ENCODE results near the gene HSD17B1. TPM values are rescaled to one million over a fixed set of nuclear protein-coding genes. Genes with fewer than 3 reads are reported as not detected.
"Not testable (repeated sequence)": the region's sequence is repeated elsewhere in the genome, so short reads cannot be mapped to it uniquely, and the experiment has no call there.

Gene HSD17B1
- total RNA-seq, 1 donor from 2014 or later = 2.2 TPM

DNA sequence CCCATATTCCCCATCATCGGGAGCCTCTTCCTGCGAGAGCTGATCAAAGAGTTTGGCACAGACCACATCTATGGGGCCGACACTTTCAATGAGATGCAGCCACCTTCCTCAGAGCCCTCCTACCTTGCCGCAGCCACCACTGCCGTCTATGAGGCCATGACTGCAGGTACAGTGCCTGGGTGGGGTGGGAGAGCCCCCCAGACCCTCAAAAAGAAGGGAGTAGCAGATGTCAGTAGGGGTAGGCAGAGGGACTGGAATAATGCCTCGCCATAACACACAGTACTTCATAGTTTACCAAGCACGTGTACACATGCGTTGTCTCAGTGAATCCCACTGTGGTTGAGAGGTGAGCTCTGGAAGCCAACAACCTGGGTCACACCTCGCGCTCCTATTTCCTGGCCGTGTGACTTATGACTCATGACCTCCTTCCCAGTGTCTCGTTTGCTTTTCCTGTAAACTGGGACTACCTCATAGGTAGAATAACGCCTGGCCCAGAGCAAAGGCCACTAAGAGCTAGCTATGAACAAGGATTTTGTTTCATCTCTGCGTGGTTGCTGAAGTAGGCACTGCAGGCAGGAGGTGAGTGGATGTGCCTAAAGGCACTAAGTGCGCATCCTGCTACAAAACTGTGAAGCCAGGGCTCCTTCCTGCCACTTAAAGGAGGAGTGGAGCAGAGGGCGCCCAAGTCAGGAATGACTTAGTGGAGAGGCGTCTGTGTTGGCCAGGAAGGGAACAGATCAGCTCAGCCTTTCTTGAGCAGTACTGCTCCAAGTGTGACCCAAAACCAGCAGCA is 11.5 kb upstream of the HSD17B1 start:
- no peak for DNase-seq (ENCODE audit: extremely low spot score, unreplicated experiment)
- Mint-ChIP-seq H3K4me3 (no peak overlapping the region), H3K9me3 (no peaks in the 10 kb centered on the region), H3K36me3 (peaks cover 3% of the 10 kb centered on the region), H3K4me1 (ENCODE audit: unreplicated experiment) (peaks cover 5% of the 10 kb centered on the region), H3K27ac (no peak overlapping the region), H3K27me3 (no peaks in the 10 kb centered on the region)
- TF ChIP-seq, protein P1, sequence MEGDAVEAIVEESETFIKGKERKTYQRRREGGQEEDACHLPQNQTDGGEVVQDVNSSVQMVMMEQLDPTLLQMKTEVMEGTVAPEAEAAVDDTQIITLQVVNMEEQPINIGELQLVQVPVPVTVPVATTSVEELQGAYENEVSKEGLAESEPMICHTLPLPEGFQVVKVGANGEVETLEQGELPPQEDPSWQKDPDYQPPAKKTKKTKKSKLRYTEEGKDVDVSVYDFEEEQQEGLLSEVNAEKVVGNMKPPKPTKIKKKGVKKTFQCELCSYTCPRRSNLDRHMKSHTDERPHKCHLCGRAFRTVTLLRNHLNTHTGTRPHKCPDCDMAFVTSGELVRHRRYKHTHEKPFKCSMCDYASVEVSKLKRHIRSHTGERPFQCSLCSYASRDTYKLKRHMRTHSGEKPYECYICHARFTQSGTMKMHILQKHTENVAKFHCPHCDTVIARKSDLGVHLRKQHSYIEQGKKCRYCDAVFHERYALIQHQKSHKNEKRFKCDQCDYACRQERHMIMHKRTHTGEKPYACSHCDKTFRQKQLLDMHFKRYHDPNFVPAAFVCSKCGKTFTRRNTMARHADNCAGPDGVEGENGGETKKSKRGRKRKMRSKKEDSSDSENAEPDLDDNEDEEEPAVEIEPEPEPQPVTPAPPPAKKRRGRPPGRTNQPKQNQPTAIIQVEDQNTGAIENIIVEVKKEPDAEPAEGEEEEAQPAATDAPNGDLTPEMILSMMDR (conservative IDR thresholded peaks at IDR 0.05) = no peak

DNA sequence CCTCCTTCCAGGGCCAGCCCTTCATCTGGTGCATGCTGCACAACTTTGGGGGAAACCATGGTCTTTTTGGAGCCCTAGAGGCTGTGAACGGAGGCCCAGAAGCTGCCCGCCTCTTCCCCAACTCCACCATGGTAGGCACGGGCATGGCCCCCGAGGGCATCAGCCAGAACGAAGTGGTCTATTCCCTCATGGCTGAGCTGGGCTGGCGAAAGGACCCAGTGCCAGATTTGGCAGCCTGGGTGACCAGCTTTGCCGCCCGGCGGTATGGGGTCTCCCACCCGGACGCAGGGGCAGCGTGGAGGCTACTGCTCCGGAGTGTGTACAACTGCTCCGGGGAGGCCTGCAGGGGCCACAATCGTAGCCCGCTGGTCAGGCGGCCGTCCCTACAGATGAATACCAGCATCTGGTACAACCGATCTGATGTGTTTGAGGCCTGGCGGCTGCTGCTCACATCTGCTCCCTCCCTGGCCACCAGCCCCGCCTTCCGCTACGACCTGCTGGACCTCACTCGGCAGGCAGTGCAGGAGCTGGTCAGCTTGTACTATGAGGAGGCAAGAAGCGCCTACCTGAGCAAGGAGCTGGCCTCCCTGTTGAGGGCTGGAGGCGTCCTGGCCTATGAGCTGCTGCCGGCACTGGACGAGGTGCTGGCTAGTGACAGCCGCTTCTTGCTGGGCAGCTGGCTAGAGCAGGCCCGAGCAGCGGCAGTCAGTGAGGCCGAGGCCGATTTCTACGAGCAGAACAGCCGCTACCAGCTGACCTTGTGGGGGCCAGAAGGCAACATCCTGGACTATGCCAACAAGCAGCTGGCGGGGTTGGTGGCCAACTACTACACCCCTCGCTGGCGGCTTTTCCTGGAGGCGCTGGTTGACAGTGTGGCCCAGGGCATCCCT is 9.3 kb upstream of the HSD17B1 start:
- H3K4me1 Mint-ChIP-seq (ENCODE audit: unreplicated experiment) = no peaks in the 10 kb centered on the region
- H3K27ac Mint-ChIP-seq = no peak overlapping the region
- H3K36me3 Mint-ChIP-seq = no peaks in the 10 kb centered on the region
- no peaks in the 10 kb centered on the region for H3K27me3 Mint-ChIP-seq
- TF ChIP-seq, protein P1 (conservative IDR thresholded peaks at IDR 0.05) = no peak
- no peak overlapping the region for H3K4me3 Mint-ChIP-seq
- DNase-seq (ENCODE audit: extremely low spot score, unreplicated experiment) = no peak
- no peaks in the 10 kb centered on the region for H3K9me3 Mint-ChIP-seq

DNA sequence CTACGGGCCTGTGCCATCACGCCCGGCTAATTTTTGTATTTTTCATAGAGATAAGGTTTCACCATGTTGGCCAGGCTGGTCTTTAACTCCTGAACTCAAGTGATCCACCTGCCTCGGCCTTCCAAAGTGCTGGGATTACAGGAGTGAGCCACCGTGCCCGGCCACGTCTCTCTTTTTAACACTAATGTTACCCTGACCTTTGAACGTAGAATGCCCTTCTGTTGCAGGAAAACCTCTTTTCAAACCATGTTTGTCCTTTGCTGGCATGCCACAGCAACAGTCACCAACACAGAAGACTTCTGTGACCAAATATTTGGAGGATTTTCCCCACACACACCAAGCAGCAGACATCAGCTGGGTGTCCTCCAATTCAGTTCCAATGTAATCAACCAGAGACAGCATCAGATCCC is 7.8 kb upstream of the HSD17B1 start:
- Mint-ChIP-seq H3K27me3 (no peaks in the 10 kb centered on the region), H3K4me3 (no peak overlapping the region), H3K4me1 (ENCODE audit: unreplicated experiment) (no peaks in the 10 kb centered on the region), H3K9me3 (no peaks in the 10 kb centered on the region), H3K27ac (no peak overlapping the region), H3K36me3 (no peaks in the 10 kb centered on the region)
- no peak for DNase-seq (ENCODE audit: extremely low spot score, unreplicated experiment)
- TF ChIP-seq, protein P1 (conservative IDR thresholded peaks at IDR 0.05) = no peak

DNA sequence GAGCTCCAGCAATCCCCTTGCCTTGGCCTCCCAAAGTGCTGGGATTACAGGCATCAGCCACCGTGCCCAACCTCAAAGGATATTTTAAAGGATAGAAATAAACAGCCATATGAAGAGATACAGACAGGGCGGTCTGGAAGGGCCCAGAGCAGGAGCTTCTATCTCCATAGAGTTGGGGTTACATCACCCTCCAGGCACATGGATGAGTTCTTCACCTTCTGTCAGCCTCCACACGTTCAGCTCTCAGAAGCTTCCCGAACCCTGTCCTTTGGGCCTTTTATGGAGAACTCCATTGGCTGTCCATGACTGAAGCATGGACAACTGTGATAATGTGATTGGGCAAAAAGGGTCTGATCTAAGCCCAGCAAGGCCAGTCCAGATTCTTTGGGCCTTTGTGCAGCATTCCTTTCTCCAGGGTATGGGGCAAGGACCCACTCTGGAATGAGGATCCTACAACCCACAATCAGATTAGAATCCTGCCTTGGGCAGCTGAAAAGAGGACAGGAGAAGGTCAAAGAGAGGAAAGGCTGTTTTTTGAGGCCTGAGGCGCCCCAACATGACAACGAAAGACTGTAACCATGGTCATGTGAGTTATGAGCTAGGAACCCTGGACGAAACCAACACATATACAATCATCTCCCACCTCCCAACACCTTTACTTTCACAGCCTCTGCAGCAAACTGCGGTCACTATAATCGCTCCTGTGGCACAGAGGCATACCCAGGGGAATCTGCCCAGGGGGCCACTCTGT is 6.8 kb upstream of the HSD17B1 start:
- not testable (repeated sequence) for H3K27ac Mint-ChIP-seq; H3K4me1 Mint-ChIP-seq (ENCODE audit: unreplicated experiment); H3K36me3 Mint-ChIP-seq; H3K4me3 Mint-ChIP-seq; DNase-seq (ENCODE audit: extremely low spot score, unreplicated experiment); H3K9me3 Mint-ChIP-seq; H3K27me3 Mint-ChIP-seq

DNA sequence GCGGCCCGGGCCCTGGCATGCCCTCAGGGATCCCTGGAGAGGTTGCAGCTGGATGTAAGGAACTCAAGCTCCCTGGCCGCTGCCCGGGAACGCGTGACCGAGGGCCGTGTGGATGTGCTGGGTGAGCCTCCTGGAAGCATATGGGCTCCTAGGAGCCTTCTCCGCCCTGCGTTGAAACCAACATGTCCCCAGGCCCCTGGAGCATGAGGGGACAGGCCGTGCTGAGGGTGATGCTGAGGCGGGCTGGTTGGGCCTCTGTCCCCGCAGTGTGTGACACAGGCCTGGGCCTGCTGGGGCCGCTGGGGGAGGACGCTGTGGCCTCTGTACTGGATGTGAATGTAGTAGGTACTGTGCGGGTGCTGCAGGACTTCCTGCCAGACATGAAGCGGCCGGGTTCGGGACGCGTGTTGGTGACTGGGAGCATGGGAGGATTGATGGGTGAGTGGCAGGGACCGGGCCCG is 5.7 kb upstream of the HSD17B1 start:
- peaks cover 4% of the 10 kb centered on the region for H3K4me1 Mint-ChIP-seq (ENCODE audit: unreplicated experiment)
- no peaks in the 10 kb centered on the region for H3K27me3 Mint-ChIP-seq
- H3K9me3 Mint-ChIP-seq = no peaks in the 10 kb centered on the region
- no peaks in the 10 kb centered on the region for H3K36me3 Mint-ChIP-seq
- peak overlapping the region; percentile 36 for H3K4me3 Mint-ChIP-seq
- DNase-seq (ENCODE audit: extremely low spot score, unreplicated experiment) = no peak
- no peak overlapping the region for H3K27ac Mint-ChIP-seq
- TF ChIP-seq, protein P1 (conservative IDR thresholded peaks at IDR 0.05) = no peak

Measured in type B pancreatic cell (in vitro differentiated cells).